ENCODE measurements around the gene MAN2A1. TPM values are rescaled to one million over a fixed set of nuclear protein-coding genes. Genes with fewer than 3 reads are reported as not detected.

The MAN2A1 gene
- total RNA-seq, 1 experiment from 2014 or later, result 86.6 TPM

DNA sequence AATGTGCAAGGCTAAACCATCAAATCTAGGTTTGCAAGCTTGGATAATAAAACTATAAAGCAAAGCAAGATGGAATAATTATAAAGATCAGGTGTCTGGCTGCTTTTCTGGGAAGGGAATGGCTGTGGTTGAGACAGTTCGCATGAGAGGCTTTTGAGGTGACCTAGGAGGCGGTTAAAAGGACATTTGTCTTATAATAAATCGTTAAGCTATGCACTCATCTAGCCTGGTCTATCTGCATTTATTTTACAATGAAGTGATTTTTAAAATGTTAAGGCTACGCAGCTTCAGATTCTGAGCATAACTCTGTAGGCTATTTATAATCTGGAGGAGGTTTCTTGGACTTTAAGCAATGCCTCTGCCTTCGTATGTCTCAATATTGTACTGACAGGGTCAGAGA, 29.4 kb upstream of the MAN2A1 start:
- POLR2A ChIA-PET, result no interaction called here
- Mint-ChIP-seq H3K27me3 (ENCODE audit: low read depth) (no peaks in the 10 kb centered on the region), H3K36me3 (no peaks in the 10 kb centered on the region), H3K9me3 (no peaks in the 10 kb centered on the region), H3K4me1 (no peaks in the 10 kb centered on the region), H3K4me3 (no peak overlapping the region), H3K27ac (no peak overlapping the region)
- TF ChIP-seq ATF3 (CRISPR knock-in tag; conservative IDR thresholded peaks at IDR 0.05) (no peak), HMGA2 (CRISPR knock-in tag; IDR thresholded peaks at IDR 0.05) (no peak), GRHL2 (CRISPR knock-in tag; IDR thresholded peaks at IDR 0.05; ENCODE audit: insufficient replicate concordance, severe bottlenecking) (no peak), GTF2I (CRISPR knock-in tag; conservative IDR thresholded peaks at IDR 0.05) (no peak), SP1 (CRISPR knock-in tag; conservative IDR thresholded peaks at IDR 0.05) (no peak), E2F4 (CRISPR knock-in tag; IDR thresholded peaks at IDR 0.05; ENCODE audit: borderline replicate concordance, low read depth) (no peak), ZMAT4 (CRISPR knock-in tag; IDR thresholded peaks at IDR 0.05) (no peak), CBFB (CRISPR knock-in tag; IDR thresholded peaks at IDR 0.05; ENCODE audit: low read depth) (no peak), FOXJ3 (CRISPR knock-in tag; IDR thresholded peaks at IDR 0.05; ENCODE audit: borderline replicate concordance) (no peak), ZNF232 (CRISPR knock-in tag; IDR thresholded peaks at IDR 0.05) (no peak), KAT7 (CRISPR knock-in tag; IDR thresholded peaks at IDR 0.05; ENCODE audit: borderline replicate concordance) (no peak), CTCF (IDR thresholded peaks at IDR 0.05) (no peak)
- TF ChIP-seq, protein P1, sequence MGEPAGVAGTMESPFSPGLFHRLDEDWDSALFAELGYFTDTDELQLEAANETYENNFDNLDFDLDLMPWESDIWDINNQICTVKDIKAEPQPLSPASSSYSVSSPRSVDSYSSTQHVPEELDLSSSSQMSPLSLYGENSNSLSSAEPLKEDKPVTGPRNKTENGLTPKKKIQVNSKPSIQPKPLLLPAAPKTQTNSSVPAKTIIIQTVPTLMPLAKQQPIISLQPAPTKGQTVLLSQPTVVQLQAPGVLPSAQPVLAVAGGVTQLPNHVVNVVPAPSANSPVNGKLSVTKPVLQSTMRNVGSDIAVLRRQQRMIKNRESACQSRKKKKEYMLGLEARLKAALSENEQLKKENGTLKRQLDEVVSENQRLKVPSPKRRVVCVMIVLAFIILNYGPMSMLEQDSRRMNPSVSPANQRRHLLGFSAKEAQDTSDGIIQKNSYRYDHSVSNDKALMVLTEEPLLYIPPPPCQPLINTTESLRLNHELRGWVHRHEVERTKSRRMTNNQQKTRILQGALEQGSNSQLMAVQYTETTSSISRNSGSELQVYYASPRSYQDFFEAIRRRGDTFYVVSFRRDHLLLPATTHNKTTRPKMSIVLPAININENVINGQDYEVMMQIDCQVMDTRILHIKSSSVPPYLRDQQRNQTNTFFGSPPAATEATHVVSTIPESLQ (CRISPR knock-in tag; IDR thresholded peaks at IDR 0.05), result no peak
- TF ChIP-seq, protein P2, sequence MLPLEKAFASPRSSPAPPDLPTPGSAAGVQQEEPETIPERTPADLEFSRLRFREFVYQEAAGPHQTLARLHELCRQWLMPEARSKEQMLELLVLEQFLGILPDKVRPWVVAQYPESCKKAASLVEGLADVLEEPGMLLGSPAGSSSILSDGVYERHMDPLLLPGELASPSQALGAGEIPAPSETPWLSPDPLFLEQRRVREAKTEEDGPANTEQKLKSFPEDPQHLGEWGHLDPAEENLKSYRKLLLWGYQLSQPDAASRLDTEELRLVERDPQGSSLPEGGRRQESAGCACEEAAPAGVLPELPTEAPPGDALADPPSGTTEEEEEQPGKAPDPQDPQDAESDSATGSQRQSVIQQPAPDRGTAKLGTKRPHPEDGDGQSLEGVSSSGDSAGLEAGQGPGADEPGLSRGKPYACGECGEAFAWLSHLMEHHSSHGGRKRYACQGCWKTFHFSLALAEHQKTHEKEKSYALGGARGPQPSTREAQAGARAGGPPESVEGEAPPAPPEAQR (CRISPR knock-in tag; IDR thresholded peaks at IDR 0.05), result no peak
- CTCF ChIA-PET, result no interaction called here
- DNase-seq (ENCODE audit: low spot score) (no peak), ATAC-seq (no peak)

DNA sequence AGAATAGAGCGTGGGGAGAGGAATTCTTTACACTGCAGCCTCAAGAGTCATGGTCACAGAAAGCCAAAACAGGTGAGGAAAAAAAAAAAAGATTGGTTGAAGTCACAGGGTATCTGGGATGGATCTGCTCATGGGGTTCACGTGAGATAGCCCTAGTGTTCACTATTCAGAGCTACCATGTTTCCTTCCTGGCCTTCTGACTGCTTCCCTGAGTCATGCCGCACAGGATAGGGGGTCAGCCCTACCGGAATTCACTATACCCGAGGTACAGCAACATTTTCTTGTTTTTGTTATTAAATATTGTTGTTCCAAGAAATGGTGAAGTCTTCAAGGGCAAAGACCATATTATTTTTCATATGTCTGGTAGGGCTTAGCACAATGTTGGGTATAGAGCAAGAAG, 21.5 kb upstream of the MAN2A1 start:
- no peak for DNase-seq (ENCODE audit: low spot score)
- peak; percentile 36 for ATAC-seq
- Mint-ChIP-seq H3K27me3 (ENCODE audit: low read depth) (no peaks in the 10 kb centered on the region), H3K4me1 (peaks cover 15% of the 10 kb centered on the region), H3K27ac (no peak overlapping the region), H3K4me3 (no peak overlapping the region), H3K9me3 (no peaks in the 10 kb centered on the region), H3K36me3 (no peaks in the 10 kb centered on the region)
- POLR2A ChIA-PET, result no interaction called here
- CTCF ChIA-PET, result interaction anchor here (0.6 kb wide), 1 partner anchor 20 kb away, joined by 3 read pairs; no protein-coding TSS in a partner anchor
- TF ChIP-seq AFF4 (CRISPR knock-in tag; IDR thresholded peaks at IDR 0.05; ENCODE audit: borderline replicate concordance) (no peak), E2F4 (CRISPR knock-in tag; IDR thresholded peaks at IDR 0.05; ENCODE audit: borderline replicate concordance, low read depth) (no peak), PREB (CRISPR knock-in tag; IDR thresholded peaks at IDR 0.05; ENCODE audit: borderline replicate concordance) (no peak), MXD4 (CRISPR knock-in tag; IDR thresholded peaks at IDR 0.05; ENCODE audit: borderline replicate concordance) (no peak), ZNF138 (CRISPR knock-in tag; conservative IDR thresholded peaks at IDR 0.05) (no peak)
- TF ChIP-seq, protein P3, sequence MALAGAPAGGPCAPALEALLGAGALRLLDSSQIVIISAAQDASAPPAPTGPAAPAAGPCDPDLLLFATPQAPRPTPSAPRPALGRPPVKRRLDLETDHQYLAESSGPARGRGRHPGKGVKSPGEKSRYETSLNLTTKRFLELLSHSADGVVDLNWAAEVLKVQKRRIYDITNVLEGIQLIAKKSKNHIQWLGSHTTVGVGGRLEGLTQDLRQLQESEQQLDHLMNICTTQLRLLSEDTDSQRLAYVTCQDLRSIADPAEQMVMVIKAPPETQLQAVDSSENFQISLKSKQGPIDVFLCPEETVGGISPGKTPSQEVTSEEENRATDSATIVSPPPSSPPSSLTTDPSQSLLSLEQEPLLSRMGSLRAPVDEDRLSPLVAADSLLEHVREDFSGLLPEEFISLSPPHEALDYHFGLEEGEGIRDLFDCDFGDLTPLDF (CRISPR knock-in tag; IDR thresholded peaks at IDR 0.05), result no peak

Data from WTC11 (cell line).